Liver (tissue), 9 donors: ENCODE data around the gene PCDH1. TPM values are rescaled to one million over a fixed set of nuclear protein-coding genes. Genes with fewer than 3 reads are reported as not detected.

Source experiments
- DNase-seq: peaks from one replicate; pipeline ENCODE4 v3.0.0-alpha.2; 2017; ENCODE audit warnings: low spot score
- H3K27ac ChIP-seq, 2 donors: one replicate each; pipeline ENCODE4 v1.7.0; 2013; ENCODE audit warnings: inconsistent platforms in 2 of 2, low read length in 2 of 2, control low read depth in 1 of 2, low read depth in 1 of 2, mild to moderate bottlenecking in 1 of 2
- H3K27me3 ChIP-seq, 4 donors: one replicate each; pipeline versions ENCODE4 v1.6.1 to v1.7.0; 2013; ENCODE audit warnings: low read length in 3 of 4, inconsistent platforms in 1 of 4, mild to moderate bottlenecking in 1 of 4, moderate library complexity in 1 of 4; ENCODE audit not compliant: control insufficient read depth in 4 of 4, insufficient read depth in 4 of 4
- H3K36me3 ChIP-seq, 4 donors: one replicate each; pipeline versions ENCODE4 v1.6.1 to v1.7.0; 2013; ENCODE audit warnings: low read length in 3 of 4, mild to moderate bottlenecking in 3 of 4, low read depth in 1 of 4, moderate library complexity in 1 of 4; ENCODE audit not compliant: control insufficient read depth in 4 of 4, insufficient read depth in 3 of 4
- H3K4me1 ChIP-seq, 4 donors: one replicate each; pipeline versions ENCODE4 v1.6.1 to v1.7.0; 2013; ENCODE audit warnings: low read length in 3 of 4, mild to moderate bottlenecking in 3 of 4, moderate library complexity in 1 of 4; ENCODE audit not compliant: control insufficient read depth in 4 of 4, insufficient read depth in 4 of 4
- H3K4me3 ChIP-seq, 3 donors: one replicate each; pipeline versions ENCODE4 v1.6.1 to v1.7.0; 2013; ENCODE audit warnings: low read length in 3 of 3, control low read depth in 1 of 3, low read depth in 1 of 3, mild to moderate bottlenecking in 1 of 3
- H3K9ac ChIP-seq, 2 donors: one replicate each; pipeline ENCODE4 v1.7.0; 2013; ENCODE audit warnings: low read length in 2 of 2, mild to moderate bottlenecking in 2 of 2, moderate library complexity in 2 of 2, control low read depth in 1 of 2, low read depth in 1 of 2
- H3K9me3 ChIP-seq, 4 donors: one replicate each; pipeline versions ENCODE4 v1.6.1 to v1.7.0; 2013; ENCODE audit warnings: low read length in 3 of 4; ENCODE audit not compliant: control insufficient read depth in 4 of 4
- ATF3 ChIP-seq: IDR thresholded peaks from 2 replicates; pipeline ENCODE4 v1.6.1; 2016; ENCODE audit warnings: antibody characterized with exemption
- CTCF ChIP-seq: fragments of 150-350 bp; IDR thresholded peaks from 2 replicates; pipeline ENCODE4 v1.5.1; 2017; ENCODE audit warnings: improper control_type of control experiment, low read depth, low read length; ENCODE audit not compliant: missing input control
- FOXA1 ChIP-seq: IDR thresholded peaks from 2 replicates; pipeline ENCODE4 v1.6.1; 2016; ENCODE audit warnings: antibody characterized with exemption
- FOXA2 ChIP-seq: IDR thresholded peaks from 2 replicates; pipeline ENCODE4 v1.6.1; 2016; ENCODE audit warnings: antibody characterized with exemption
- GABPA ChIP-seq, 2 donors: IDR thresholded peaks in 1 of 2; conservative IDR thresholded peaks in 1 of 2; 2 replicates each; pipeline ENCODE4 v1.6.1; 2016; ENCODE audit warnings: antibody characterized with exemption in 2 of 2, mild to moderate bottlenecking in 1 of 2, moderate library complexity in 1 of 2
- HNF4A ChIP-seq, 2 donors: conservative IDR thresholded peaks; 2 replicates each; pipeline ENCODE4 v1.6.1; 2016; ENCODE audit warnings: antibody characterized with exemption in 2 of 2, mild to moderate bottlenecking in 2 of 2
- HNF4G ChIP-seq: IDR thresholded peaks from 2 replicates; pipeline ENCODE4 v1.6.1; 2016; ENCODE audit warnings: antibody characterized with exemption
- JUND ChIP-seq, 2 donors: IDR thresholded peaks; 2 replicates each; pipeline ENCODE4 v1.6.1; 2016; ENCODE audit warnings: antibody characterized with exemption in 2 of 2
- MAX ChIP-seq: IDR thresholded peaks from 2 replicates; pipeline ENCODE4 v1.6.1; 2016; ENCODE audit warnings: antibody characterized with exemption
- NR2F2 ChIP-seq: IDR thresholded peaks from 2 replicates; pipeline ENCODE4 v1.6.1; 2016; ENCODE audit warnings: antibody characterized with exemption
- RAD21 ChIP-seq, 2 donors: IDR thresholded peaks; 2 replicates each; pipeline ENCODE4 v1.6.1; 2016; ENCODE audit warnings: antibody characterized with exemption in 2 of 2, mild to moderate bottlenecking in 2 of 2
- REST ChIP-seq: IDR thresholded peaks from 2 replicates; pipeline ENCODE4 v1.6.1; 2016; ENCODE audit warnings: antibody characterized with exemption, mild to moderate bottlenecking
- RXRA ChIP-seq, 2 donors: IDR thresholded peaks; 2 replicates each; pipeline ENCODE4 v1.6.1; 2017 to 2018; ENCODE audit warnings: antibody characterized with exemption in 2 of 2, mild to moderate bottlenecking in 1 of 2
- SP1 ChIP-seq: IDR thresholded peaks from 2 replicates; pipeline ENCODE4 v1.6.1; 2018; ENCODE audit warnings: antibody characterized with exemption, mild to moderate bottlenecking
- TAF1 ChIP-seq: conservative IDR thresholded peaks from 2 replicates; pipeline ENCODE4 v1.6.1; 2016; ENCODE audit warnings: antibody characterized with exemption, mild to moderate bottlenecking
- YY1 ChIP-seq: IDR thresholded peaks from 2 replicates; pipeline ENCODE4 v1.6.1; 2016; ENCODE audit warnings: antibody characterized with exemption, mild to moderate bottlenecking
- ZBTB33 ChIP-seq: IDR thresholded peaks from 2 replicates; pipeline ENCODE4 v1.6.1; 2016; ENCODE audit warnings: antibody characterized with exemption
- WGBS: extraction: QIAGEN DNeasy Blood & Tissue Kit; methylation state at CpG from one replicate; pipeline ENCODE4 v1.1.7; 2013; 5-methylcytosine and 5-hydroxymethylcytosine counted together
- polyA plus RNA-seq, 2 donors: library from polyadenylated mRNA; stranded (reverse) in 1 of 2; unstranded in 1 of 2; fragments of 200-250 nt in 1 of 2; fragments of >200 nt in 1 of 2; fragmentation: Nextera tagmentation in 1 of 2; extraction: Ambion mirVana in 1 of 2; gene quantifications; one replicate each; pipeline versions ENCODE4 v1.2.1 to v1.2.3, GENCODE V29; 2013 to 2015
- total RNA-seq, 2 donors: library from RNA; depleted of rRNA; stranded (reverse); fragments of >200 nt; gene quantifications; one replicate each; pipeline ENCODE4 v1.2.3, GENCODE V29; 2014
- donor health status: healthy.
- donor health status: healthy.
- donor health status: healthy.
- donor health status: healthy.
- donor health status: healthy.

PCDH1 gene
- total and polyA plus RNA-seq, 4 donors, result 9.3 to 52.8 (median 15.0) TPM

- Histone ChIP-seq H3K4me3 (no peak overlapping the region), H3K4me1 (peaks cover 2 to 17% (median 11%) of the 10 kb centered on the region in 4 donors), H3K27me3 (no peaks in the 10 kb centered on the region), H3K27ac (no peak overlapping the region), H3K9me3 (no peaks in the 10 kb centered on the region), H3K9ac (no peak overlapping the region), H3K36me3 (peaks cover 4 to 52% (median 21%) of the 10 kb centered on the region in 4 donors)
- 92% methylated on average over 24 of the region's 24 CpGs for WGBS
- DNase-seq, result no peak
- no peak for TF ChIP-seq RXRA (IDR thresholded peaks at IDR 0.05)
- no peak for TF ChIP-seq REST
- no peak for TF ChIP-seq TAF1
- TF ChIP-seq FOXA2, result no peak
- no peak for TF ChIP-seq RAD21 (IDR thresholded peaks at IDR 0.05)
- TF ChIP-seq HNF4G, result no peak
- TF ChIP-seq YY1, result no peak
- TF ChIP-seq HNF4A (conservative IDR thresholded peaks at IDR 0.05), result no peak
- no peak for TF ChIP-seq CTCF
- TF ChIP-seq JUND (IDR thresholded peaks at IDR 0.05), result no peak
- no peak for TF ChIP-seq SP1
- no peak for TF ChIP-seq GABPA (IDR thresholded peaks at IDR 0.05 in 1 of 2, conservative IDR thresholded peaks at IDR 0.05 in 1 of 2)
- no peak for TF ChIP-seq ATF3
- no peak for TF ChIP-seq MAX
- no peak for TF ChIP-seq FOXA1
- TF ChIP-seq NR2F2, result no peak
These were observed 13.5 kb downstream of the PCDH1 start for GRCh38 chr5:141864371-141865370.

- Histone ChIP-seq H3K36me3 (peaks cover 4 to 47% (median 19%) of the 10 kb centered on the region in 4 donors), H3K4me1 (peaks cover 2 to 21% (median 14%) of the 10 kb centered on the region in 4 donors), H3K9ac (no peak overlapping the region), H3K27me3 (no peaks in the 10 kb centered on the region), H3K9me3 (no peaks in the 10 kb centered on the region), H3K27ac (no peak overlapping the region), H3K4me3 (no peak overlapping the region)
- DNase-seq, result no peak
- no peak for TF ChIP-seq NR2F2
- no peak for TF ChIP-seq FOXA1
- TF ChIP-seq ZBTB33, result no peak
- WGBS, result 96% methylated on average over 20 of the region's 20 CpGs
These were observed 14.5 kb downstream of the PCDH1 start for GRCh38 chr5:141863569-141864178.
